Retina (tissue), 1 donor: ENCODE data around the gene MSGN1.

Experiments
- DNase-seq: peaks from one replicate; pipeline ENCODE4 v3.0.0-alpha.2; 2016

Gene MSGN1

DNA sequence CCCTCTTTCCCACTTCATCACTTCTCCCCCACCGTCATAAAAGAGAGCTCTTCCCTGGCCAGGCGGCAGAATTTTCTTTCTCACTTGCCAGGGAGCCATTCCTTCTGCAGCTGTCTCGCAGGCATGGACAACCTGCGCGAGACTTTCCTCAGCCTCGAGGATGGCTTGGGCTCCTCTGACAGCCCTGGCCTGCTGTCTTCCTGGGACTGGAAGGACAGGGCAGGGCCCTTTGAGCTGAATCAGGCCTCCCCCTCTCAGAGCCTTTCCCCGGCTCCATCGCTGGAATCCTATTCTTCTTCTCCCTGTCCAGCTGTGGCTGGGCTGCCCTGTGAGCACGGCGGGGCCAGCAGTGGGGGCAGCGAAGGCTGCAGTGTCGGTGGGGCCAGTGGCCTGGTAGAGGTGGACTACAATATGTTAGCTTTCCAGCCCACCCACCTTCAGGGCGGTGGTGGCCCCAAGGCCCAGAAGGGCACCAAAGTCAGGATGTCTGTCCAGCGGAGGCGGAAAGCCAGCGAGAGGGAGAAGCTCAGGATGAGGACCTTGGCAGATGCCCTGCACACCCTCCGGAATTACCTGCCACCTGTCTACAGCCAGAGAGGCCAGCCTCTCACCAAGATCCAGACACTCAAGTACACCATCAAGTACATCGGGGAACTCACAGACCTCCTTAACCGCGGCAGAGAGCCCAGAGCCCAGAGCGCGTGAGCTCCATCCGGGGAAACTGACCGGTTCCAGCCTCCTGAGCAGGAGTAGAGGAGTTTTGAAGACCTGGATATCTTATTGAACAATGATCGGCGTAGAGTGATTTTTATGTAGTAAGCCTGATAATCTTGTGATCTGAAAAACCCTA, at the start of gene MSGN1:
Gene MSGN1, plus strand, starts transcription at position 65 of the 850 bp plus-strand sequence. Its CDS starts 59 bp downstream, at position 124.
- no peak for DNase-seq

GRCh38 chr2:17768894-17769293, 47.4 kb upstream of the MSGN1 start:
- no peak for DNase-seq

- no peak for DNase-seq
Observed at GRCh38 chr2:17771956-17772355, 44.3 kb upstream of the MSGN1 start.

GRCh38 chr2:17772532-17772931, 43.7 kb upstream of the MSGN1 start:
- DNase-seq, result no peak

GRCh38 chr2:17780546-17780945, 35.7 kb upstream of the MSGN1 start:
- DNase-seq, result no peak

- no peak for DNase-seq
Observed at GRCh38 chr2:17781482-17781881, 34.8 kb upstream of the MSGN1 start.

DNA sequence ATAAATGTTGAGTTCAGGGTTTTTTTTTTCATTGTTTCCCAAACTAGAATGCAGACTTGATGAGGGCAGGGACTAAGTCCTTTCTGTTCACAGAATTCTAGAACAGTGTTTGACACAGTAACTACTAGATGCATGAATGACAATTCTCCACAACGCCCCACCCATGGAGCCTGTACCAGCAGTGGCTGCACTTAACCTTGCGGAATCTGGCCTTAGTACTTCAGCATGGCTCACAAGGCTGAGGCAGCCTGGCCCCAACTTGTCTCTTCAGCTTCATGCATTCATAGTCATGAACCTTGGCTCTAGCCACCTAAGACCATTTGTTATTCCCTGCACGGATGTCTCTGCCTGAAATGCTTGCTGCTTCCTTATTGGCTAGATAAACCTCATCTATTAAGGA, 29.5 kb upstream of the MSGN1 start:
- DNase-seq, result no peak

DNA sequence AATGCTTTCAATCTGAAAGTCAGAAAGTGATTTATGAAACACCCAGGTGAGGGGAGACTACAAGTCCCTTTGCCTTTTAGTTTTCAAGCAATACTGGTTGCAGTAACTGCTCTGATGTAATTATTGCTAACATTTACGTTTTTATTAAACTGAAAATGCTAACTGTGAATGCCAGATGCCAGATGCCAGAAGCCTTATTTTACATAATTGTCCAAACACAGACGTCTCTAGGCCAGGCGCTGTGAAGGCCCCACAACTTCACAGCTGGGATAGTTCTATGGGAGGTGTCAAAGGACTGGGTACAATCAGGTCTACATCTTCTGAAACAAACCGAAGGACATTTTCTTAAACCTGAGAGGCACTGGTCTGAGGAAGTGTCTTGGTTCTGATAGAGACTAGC, 27.5 kb upstream of the MSGN1 start:
- no peak for DNase-seq

DNA sequence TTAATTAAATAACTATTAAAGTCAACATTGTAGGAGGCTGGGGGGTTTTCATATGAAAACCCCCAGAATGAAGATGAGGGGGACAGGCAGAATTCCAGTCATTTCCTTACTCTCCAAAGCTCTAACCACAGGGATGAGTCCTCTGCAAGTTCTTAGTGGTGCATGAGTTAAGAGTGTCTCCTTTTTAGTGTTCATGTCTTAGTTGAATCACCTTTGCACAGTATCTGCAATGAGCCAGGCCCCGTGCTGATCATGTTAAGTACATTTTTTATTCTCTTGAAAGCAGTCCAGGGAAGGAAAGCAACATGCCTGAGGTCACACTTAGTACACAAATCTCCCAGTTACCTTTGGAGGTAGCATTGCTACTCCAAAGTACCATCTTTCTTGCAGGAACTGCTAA, 25.7 kb upstream of the MSGN1 start:
- no peak for DNase-seq

DNA sequence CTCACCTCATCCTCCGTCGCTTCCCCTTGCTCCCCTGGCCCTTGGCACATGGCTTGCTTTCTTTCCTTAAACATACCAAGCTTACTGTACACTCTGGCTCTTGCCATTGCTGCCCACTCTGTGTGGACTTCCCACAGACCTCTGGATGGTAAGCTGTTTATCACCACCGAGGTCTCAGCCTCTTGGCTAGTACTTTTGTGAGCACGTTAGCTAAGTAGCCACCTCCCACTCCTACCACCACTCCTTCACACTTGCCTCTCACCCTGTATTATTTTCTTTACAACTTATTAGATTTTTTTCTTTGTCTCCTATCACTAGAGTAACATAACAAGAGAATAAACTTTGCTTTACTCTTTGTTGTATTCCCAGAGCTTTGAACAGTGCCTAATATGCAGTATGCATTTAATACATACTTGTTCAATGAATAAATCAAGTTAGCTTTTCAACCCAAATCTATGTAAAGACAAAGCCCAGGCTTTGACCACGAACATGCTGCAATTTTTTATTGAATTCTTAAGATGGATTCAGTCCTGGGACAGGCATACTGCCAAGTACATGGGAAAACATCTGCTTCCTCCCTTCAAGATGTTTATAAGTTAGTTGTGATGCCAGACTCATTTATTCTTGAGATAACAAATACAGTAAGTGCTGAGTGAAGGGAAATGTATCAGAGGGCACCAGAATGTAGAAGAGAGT, 25.0 kb upstream of the MSGN1 start:
- DNase-seq, result no peak

- DNase-seq, result no peak
Observed at GRCh38 chr2:17791817-17792130, 24.5 kb upstream of the MSGN1 start.

- no peak for DNase-seq
Observed at GRCh38 chr2:17792515-17792914, 23.7 kb upstream of the MSGN1 start.

- no peak for DNase-seq
Observed at GRCh38 chr2:17793296-17793695, 23.0 kb upstream of the MSGN1 start.

GRCh38 chr2:17793803-17794354, 22.4 kb upstream of the MSGN1 start:
- no peak for DNase-seq

- no peak for DNase-seq
Observed at GRCh38 chr2:17795309-17795708, 21.0 kb upstream of the MSGN1 start.

DNA sequence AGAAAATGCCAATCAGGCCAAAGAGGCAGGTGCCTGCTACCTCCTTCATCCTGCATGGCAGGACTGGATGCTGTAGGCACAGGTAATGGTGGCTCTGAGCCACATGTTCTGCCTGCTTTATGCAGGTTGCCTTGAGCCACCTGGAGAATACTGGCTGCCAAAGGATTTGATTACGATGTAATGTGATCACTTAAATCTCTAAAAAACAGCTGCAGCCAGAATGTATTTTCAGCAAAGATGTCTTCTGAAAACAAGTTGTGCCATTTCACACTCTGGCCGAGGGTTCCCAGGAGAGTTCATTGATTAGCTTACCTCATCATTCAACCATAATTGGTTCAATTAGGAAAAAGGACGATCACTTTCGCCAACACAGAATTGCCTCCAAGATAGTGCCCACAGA, 17.9 kb upstream of the MSGN1 start:
- DNase-seq, result no peak

DNA sequence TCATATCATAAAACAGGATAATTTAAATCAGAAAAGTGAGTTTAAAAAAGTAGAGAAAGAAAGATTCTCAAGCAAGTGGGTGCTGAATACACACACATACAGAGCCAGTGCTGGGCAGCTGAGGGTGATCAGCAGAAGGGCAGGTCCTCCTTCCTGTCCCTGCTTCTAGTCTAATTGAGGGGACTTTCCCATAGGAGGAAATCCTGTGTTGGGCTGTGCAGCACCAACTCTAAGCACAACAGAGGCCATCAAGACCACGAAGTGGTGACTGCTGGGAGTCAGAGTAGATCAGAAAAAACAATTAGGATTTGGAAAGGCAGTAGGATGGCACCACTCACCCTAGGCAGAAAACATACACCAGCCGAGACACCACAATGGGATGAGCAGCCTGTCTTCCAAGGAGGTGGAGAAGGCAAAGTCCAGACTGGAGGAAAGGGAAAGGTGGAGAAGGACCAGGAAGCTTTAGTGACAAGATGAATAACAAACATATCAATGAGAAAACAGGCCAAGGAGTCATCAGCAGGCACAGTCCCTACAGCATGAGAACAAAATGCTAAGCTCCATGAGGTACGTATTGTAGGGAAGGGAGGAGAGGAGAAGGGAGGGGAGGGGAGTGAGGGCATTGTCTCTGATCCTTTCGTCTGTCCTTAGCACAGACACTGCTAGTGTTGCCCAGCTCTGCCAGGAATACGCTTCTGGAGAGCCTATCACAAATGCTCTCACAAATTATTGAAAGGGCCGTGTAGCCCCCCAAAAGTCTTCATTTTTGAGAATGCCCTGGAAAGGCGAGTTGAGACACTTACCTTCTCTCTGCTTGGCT, 16.7 kb upstream of the MSGN1 start:
- no peak for DNase-seq

DNA sequence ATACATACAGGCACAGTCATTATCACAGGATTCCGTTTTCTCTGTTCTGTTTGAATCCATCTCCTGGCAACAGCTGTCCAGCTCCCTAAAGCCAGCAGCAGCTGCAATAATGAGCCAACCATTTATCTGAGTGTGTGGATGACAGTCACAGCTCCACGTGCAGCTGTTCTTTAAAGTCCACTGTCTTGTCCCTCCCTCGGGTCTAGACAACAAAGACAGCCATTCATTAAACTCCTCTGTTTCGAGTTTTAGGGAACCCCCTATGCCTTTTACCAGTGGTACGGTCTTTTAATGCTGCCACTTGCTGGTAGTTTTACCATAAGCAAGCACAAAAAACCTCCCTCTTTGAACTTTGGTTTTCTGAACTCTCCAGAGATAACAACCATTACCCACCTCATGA, 16.0 kb upstream of the MSGN1 start:
- peak; percentile 19 for DNase-seq

- DNase-seq, result no peak
Observed at GRCh38 chr2:17800693-17801458, 15.4 kb upstream of the MSGN1 start.

- no peak for DNase-seq
Observed at GRCh38 chr2:17803497-17803896, 12.8 kb upstream of the MSGN1 start.

- DNase-seq, result no peak
Observed at GRCh38 chr2:17804358-17804757, 11.9 kb upstream of the MSGN1 start.

DNA sequence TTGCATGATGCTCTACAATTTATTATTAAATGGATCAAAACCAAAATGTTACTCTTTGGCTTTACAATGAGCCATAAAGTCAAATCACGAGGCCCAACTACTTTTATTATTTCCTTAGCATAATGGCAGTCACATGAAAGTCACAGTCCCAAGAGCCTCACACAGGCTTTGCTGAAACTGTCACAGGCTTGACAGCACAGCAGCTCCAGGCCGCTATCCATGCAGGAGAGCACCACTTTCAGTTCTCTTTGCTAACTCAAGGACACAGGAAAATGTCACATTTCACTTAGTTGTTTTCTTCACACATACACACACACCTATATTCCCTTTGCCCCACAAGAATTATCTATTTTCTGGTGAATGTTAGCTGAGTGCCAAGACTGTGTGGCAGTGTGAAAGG, 11.1 kb upstream of the MSGN1 start:
- DNase-seq, result no peak
